OCI-LY3 (cell line): Measurements from ENCODE around the gene TAMALIN.

Source experiments
- H2AFZ ChIP-seq: fragments of 200-600, 300-600 bp; shearing (Covaris generic); 2 replicates; pipeline ENCODE4 v1.6.0; 2014; ENCODE audit warnings: antibody characterized with exemption, low read depth, low read length
- H3K27ac ChIP-seq: fragments of 200-600, 300-600 bp; sonication (generic); 2 replicates; pipeline ENCODE4 v1.5.1; 2014; ENCODE audit warnings: mild to moderate bottlenecking, low read length, moderate library complexity, mixed read lengths
- H3K27me3 ChIP-seq: fragments of 200-600, 300-600 bp; sonication (generic); 2 replicates; pipeline ENCODE4 v1.6.1; 2014; ENCODE audit warnings: low read depth, low read length, mixed read lengths
- H3K36me3 ChIP-seq: fragments of 200-600, 300-600 bp; sonication (generic); replicated peaks from 2 replicates; pipeline ENCODE3; 2014; ENCODE audit warnings: low read depth, low read length, mixed read lengths
- H3K4me1 ChIP-seq: fragments of 300-600, 200-600 bp; sonication (generic); 2 replicates; pipeline ENCODE4 v1.6.1; 2014; ENCODE audit warnings: low read length, mixed read lengths
- H3K4me2 ChIP-seq: fragments of 200-600, 300-600 bp; sonication (generic); 2 replicates; pipeline ENCODE4 v1.6.1; 2014; ENCODE audit warnings: low read length, mixed read lengths
- H3K4me3 ChIP-seq: fragments of 300-600, 200-600 bp; sonication (generic); 2 replicates; pipeline ENCODE4 v1.5.1; 2014; ENCODE audit warnings: antibody characterized with exemption, mild to moderate bottlenecking, low read length, moderate library complexity
- H3K79me2 ChIP-seq: fragments of 300-600, 200-600 bp; shearing (Covaris generic); 2 replicates; pipeline ENCODE4 v1.6.1; 2014; ENCODE audit warnings: mild to moderate bottlenecking, low read length, mixed read lengths
- H3K9ac ChIP-seq: fragments of 300-600, 200-600 bp; shearing (Covaris generic); 2 replicates; pipeline ENCODE4 v1.6.0; 2014; ENCODE audit warnings: mild to moderate bottlenecking, low read length, moderate library complexity
- H3K9me3 ChIP-seq: fragments of 200-600, 300-600 bp; shearing (Covaris generic); 2 replicates; pipeline ENCODE4 v1.6.1; 2014; ENCODE audit warnings: low read length, mixed read lengths; ENCODE audit not compliant: insufficient read depth
- H4K20me1 ChIP-seq: fragments of 200-600, 300-600 bp; sonication (generic); 2 replicates; pipeline ENCODE4 v1.6.1; 2016; ENCODE audit warnings: low read length, mixed read lengths; ENCODE audit not compliant: insufficient read depth
- CTCF ChIP-seq: fragments of 200-600, 300-600 bp; sonication (generic); IDR thresholded peaks from 2 replicates; pipeline ENCODE4 v1.5.1; 2014; ENCODE audit warnings: antibody characterized with exemption, low read length, low read depth
- EZH2phosphoT487 ChIP-seq: fragments of 200-600 bp; shearing (Covaris generic); IDR thresholded peaks from 2 replicates; pipeline ENCODE4 v1.6.1; 2018; ENCODE audit warnings: antibody characterized with exemption, mixed run types, low read depth

Gene TAMALIN

GRCh38 chr12:52027085-52027843, 20.5 kb downstream of the TAMALIN start:
- H2AFZ ChIP-seq, result no peak overlapping the region
- no peaks in the 10 kb centered on the region for H3K9me3 ChIP-seq
- H3K36me3 ChIP-seq, result no peaks in the 10 kb centered on the region
- H3K4me2 ChIP-seq, result no peak overlapping the region
- H3K4me3 ChIP-seq, result no peak overlapping the region
- TF ChIP-seq CTCF (no peak), EZH2phosphoT487 (no peak)
- peaks cover 23% of the 10 kb centered on the region for H3K4me1 ChIP-seq
- peaks cover 18% of the 10 kb centered on the region for H3K27me3 ChIP-seq
- H3K79me2 ChIP-seq, result no peaks in the 10 kb centered on the region
- no peak overlapping the region for H3K9ac ChIP-seq
- H3K27ac ChIP-seq, result no peak overlapping the region
- no peaks in the 10 kb centered on the region for H4K20me1 ChIP-seq

- Histone ChIP-seq H4K20me1 (no peaks in the 10 kb centered on the region), H3K27me3 (peaks cover 13% of the 10 kb centered on the region), H3K9ac (no peak overlapping the region), H2AFZ (no peak overlapping the region), H3K36me3 (no peaks in the 10 kb centered on the region), H3K4me1 (peaks cover 30% of the 10 kb centered on the region), H3K79me2 (no peaks in the 10 kb centered on the region), H3K4me3 (no peak overlapping the region), H3K4me2 (no peak overlapping the region), H3K27ac (no peak overlapping the region), H3K9me3 (no peaks in the 10 kb centered on the region)
- no peak for TF ChIP-seq CTCF
- TF ChIP-seq EZH2phosphoT487, result no peak
These were observed 22.9 kb downstream of the TAMALIN start for GRCh38 chr12:52029685-52030084.

- Histone ChIP-seq H3K36me3 (no peaks in the 10 kb centered on the region), H3K4me1 (peaks cover 27% of the 10 kb centered on the region), H2AFZ (peak overlapping the region; percentile 62), H3K9me3 (no peaks in the 10 kb centered on the region), H3K79me2 (no peaks in the 10 kb centered on the region), H3K9ac (no peak overlapping the region), H3K27ac (no peak overlapping the region), H3K4me3 (peak overlapping the region; percentile 83), H3K4me2 (peak overlapping the region; percentile 98), H3K27me3 (peaks cover 34% of the 10 kb centered on the region), H4K20me1 (no peaks in the 10 kb centered on the region)
- TF ChIP-seq CTCF (no peak), EZH2phosphoT487 (no peak)
These were observed 25.7 kb downstream of the TAMALIN start for GRCh38 chr12:52032446-52032803.

- H3K36me3 ChIP-seq, result no peaks in the 10 kb centered on the region
- H3K4me2 ChIP-seq, result peak overlapping the region; percentile 98
- H3K79me2 ChIP-seq, result no peaks in the 10 kb centered on the region
- peak overlapping the region; percentile 66 for H3K9ac ChIP-seq
- H4K20me1 ChIP-seq, result no peaks in the 10 kb centered on the region
- TF ChIP-seq CTCF (no peak), EZH2phosphoT487 (no peak)
- H3K4me3 ChIP-seq, result peak overlapping the region; percentile 83
- H3K27ac ChIP-seq, result no peak overlapping the region
- peak overlapping the region; percentile 64 for H2AFZ ChIP-seq
- peaks cover 36% of the 10 kb centered on the region for H3K27me3 ChIP-seq
- no peaks in the 10 kb centered on the region for H3K9me3 ChIP-seq
- peaks cover 24% of the 10 kb centered on the region for H3K4me1 ChIP-seq
These were observed 26.2 kb downstream of the TAMALIN start for GRCh38 chr12:52032804-52033445.
